Spleen (tissue), 11 donors: ENCODE measurements around the gene HBZ. TPM values are rescaled to one million over a fixed set of nuclear protein-coding genes. Genes with fewer than 3 reads are reported as not detected.
A peak's percentile ranks its signal among the peaks of the same experiment; 100 is the strongest.

Experiments used
- DNase-seq: peaks from one replicate; pipeline ENCODE4 v3.0.0-alpha.2; 2020
- H3K27ac ChIP-seq, 8 donors: fragments of 200-600 bp; sonication (generic) in 7 of 8; 1 replicate in 4 of 8; 2 replicates in 4 of 8; pipeline versions ENCODE4 v1.5.0 to v1.8.0; 2016 to 2021; ENCODE audit warnings: inconsistent platforms in 4 of 8, mild to moderate bottlenecking in 4 of 8, moderate library complexity in 1 of 8
- H3K27me3 ChIP-seq, 7 donors: fragments of 200-600 bp; sonication (generic) in 6 of 7; replicated peaks in 1 of 7; 1 replicate in 4 of 7; 2 replicates in 3 of 7; pipeline versions ENCODE4 v1.5.0 to v1.8.0; 2016 to 2021; ENCODE audit warnings: inconsistent platforms in 3 of 7, mild to moderate bottlenecking in 1 of 7
- H3K36me3 ChIP-seq, 6 donors: fragments of 200-600 bp; sonication (generic) in 5 of 6; 1 replicate in 4 of 6; 2 replicates in 2 of 6; pipeline versions ENCODE4 v1.5.0 to v1.8.0; 2016 to 2021; ENCODE audit warnings: inconsistent platforms in 2 of 6
- H3K4me1 ChIP-seq, 6 donors: fragments of 200-600 bp; sonication (generic) in 5 of 6; 1 replicate in 3 of 6; 2 replicates in 3 of 6; pipeline versions ENCODE4 v1.5.0 to v1.8.0; 2016 to 2021; ENCODE audit warnings: inconsistent platforms in 3 of 6
- H3K4me3 ChIP-seq, 8 donors: fragments of 200-600 bp; sonication (generic) in 7 of 8; 1 replicate in 4 of 8; 2 replicates in 4 of 8; pipeline versions ENCODE4 v1.5.0 to v1.8.0; 2016 to 2021; ENCODE audit warnings: inconsistent platforms in 4 of 8, mild to moderate bottlenecking in 4 of 8, moderate library complexity in 2 of 8
- H3K9me3 ChIP-seq, 8 donors: fragments of 200-600 bp; sonication (generic) in 7 of 8; 1 replicate in 4 of 8; 2 replicates in 4 of 8; pipeline versions ENCODE4 v1.5.0 to v1.8.0; 2016 to 2021; ENCODE audit warnings: inconsistent platforms in 4 of 8
- POLR2A ChIP-seq, 3 donors: fragments of 450-650 bp; IDR thresholded peaks; one replicate each; pipeline ENCODE4 v1.5.1; 2017; ENCODE audit warnings: antibody characterized with exemption in 3 of 3, mild to moderate bottlenecking in 1 of 3
- POLR2AphosphoS5 ChIP-seq, 3 donors: sonication (generic); formaldehyde crosslinking; IDR thresholded peaks; one replicate each; pipeline ENCODE4 v1.5.1; 2017; ENCODE audit warnings: antibody characterized with exemption in 3 of 3
- WGBS, 5 donors: extraction: QIAGEN DNeasy Blood & Tissue Kit in 3 of 5; methylation state at CpG; one replicate each; pipeline versions ENCODE4 v1.1.5 to v1.1.7; 2013 to 2018; 5-methylcytosine and 5-hydroxymethylcytosine counted together
- intact Hi-C: fragments of 100-400 bp; cut with DNase I; formaldehyde crosslinking; loops from one replicate; pipeline ENCODE4 v1.15.0; 2023; ENCODE audit warnings: low total_unique reads
- polyA plus RNA-seq, 3 donors: library from polyadenylated mRNA; stranded (reverse); fragments of 200-250 nt; gene quantifications; one replicate each; pipeline ENCODE4 v1.2.1, GENCODE V29; 2013
- total RNA-seq, 7 donors: library from RNA; depleted of rRNA in 3 of 7; stranded (reverse); fragments of >200 nt in 3 of 7; fragmentation: NEBNext Ultra II Directional in 4 of 7; extraction: Animal tissue kit (Norgen Biotek cat#: 25700) in 4 of 7; gene quantifications; one replicate each; pipeline versions ENCODE4 v1.1.0 to v1.2.1, GENCODE V29; 2016 to 2021
- TF ChIP-seq, protein P1 (sequence below), 11 experiments: fragments of 200-600 bp in 7 of 11; fragments of 450-650 bp in 4 of 11; sonication (generic) in 4 of 11; IDR thresholded peaks in 8 of 11; conservative IDR thresholded peaks in 3 of 11; 1 replicate in 7 of 11; 2 replicates in 4 of 11; pipeline versions ENCODE4 v1.4.0 to v1.8.0; 2016 to 2021; ENCODE audit warnings: antibody characterized with exemption in 11 of 11, inconsistent platforms in 4 of 11, mild to moderate bottlenecking in 1 of 11
- donor health status: healthy with polysubstance abuse.
- donor health status: DM: no; HTN: no; CAD: no; lungs with moderate emphysema.
- donor health status: DM: no; HTN: no; CAD: no.
- donor health status: Bipolar disorder and iron deficiency.
- donor health status: healthy.
- donor health status: DM: no; HTN: no; CAD: no.
- donor health status: DM: yes; HTN: yes; CAD: no.

HBZ gene
- total and polyA plus RNA-seq, 10 donors: 0.16 to 1.2 TPM; not detected in 8

DNA sequence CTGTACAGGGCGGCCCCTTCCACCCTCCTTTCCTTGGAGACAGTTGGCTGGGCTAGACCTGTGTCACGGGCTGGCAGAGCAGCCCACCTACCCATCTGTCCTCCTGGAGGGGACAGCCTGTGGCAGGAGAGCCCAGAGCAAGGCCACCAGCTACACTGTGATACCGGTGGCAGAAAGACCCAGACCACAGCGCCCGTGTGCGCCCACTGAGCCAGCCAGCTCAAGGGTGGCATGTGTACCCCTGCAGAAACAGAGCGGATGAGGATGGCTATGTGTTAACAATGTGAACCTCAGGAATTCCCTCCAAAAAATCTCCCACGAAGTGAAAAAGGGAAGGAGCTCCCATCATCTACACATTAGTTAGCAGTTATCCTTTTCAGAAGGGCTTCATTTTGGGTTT lies 34.9 kb downstream of the HBZ start:
- peaks cover 5 to 63% (median 52%) of the 10 kb centered on the region in 6 donors for H3K36me3 ChIP-seq
- WGBS, 5 donors: 95 to 97% (median 97%) methylated on average over 7 to 8 of the region's 8 CpGs
- no peak for TF ChIP-seq POLR2A (IDR thresholded peaks at IDR 0.05)
- TF ChIP-seq, protein P1, sequence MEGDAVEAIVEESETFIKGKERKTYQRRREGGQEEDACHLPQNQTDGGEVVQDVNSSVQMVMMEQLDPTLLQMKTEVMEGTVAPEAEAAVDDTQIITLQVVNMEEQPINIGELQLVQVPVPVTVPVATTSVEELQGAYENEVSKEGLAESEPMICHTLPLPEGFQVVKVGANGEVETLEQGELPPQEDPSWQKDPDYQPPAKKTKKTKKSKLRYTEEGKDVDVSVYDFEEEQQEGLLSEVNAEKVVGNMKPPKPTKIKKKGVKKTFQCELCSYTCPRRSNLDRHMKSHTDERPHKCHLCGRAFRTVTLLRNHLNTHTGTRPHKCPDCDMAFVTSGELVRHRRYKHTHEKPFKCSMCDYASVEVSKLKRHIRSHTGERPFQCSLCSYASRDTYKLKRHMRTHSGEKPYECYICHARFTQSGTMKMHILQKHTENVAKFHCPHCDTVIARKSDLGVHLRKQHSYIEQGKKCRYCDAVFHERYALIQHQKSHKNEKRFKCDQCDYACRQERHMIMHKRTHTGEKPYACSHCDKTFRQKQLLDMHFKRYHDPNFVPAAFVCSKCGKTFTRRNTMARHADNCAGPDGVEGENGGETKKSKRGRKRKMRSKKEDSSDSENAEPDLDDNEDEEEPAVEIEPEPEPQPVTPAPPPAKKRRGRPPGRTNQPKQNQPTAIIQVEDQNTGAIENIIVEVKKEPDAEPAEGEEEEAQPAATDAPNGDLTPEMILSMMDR (IDR thresholded peaks at IDR 0.05 in 8 of 11, conservative IDR thresholded peaks at IDR 0.05 in 3 of 11): no peak
- TF ChIP-seq POLR2AphosphoS5 (IDR thresholded peaks at IDR 0.05): peak in 1 of 3 donors; percentile 42

DNA sequence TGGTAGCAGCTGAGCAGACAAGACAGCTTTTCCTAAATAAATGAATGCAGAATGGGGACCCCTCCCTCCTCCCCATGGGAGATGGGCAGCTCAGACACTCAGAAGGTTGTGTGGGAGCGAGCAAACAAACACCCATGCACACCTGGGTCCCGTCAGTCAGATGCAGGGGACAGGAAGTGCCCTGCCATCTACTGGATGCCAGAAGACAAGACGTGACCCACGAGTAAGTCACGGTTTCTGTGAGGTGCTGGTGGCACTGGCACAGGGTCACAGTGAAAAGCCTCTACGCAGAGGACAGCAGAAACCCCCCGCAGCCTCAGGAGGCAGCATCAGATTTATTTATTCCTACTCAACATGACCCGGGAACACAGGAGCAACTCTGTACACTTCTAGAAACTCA lies 36.2 kb downstream of the HBZ start:
- DNase-seq: no peak
- H3K27ac ChIP-seq: no peak overlapping the region
- no peaks in the 10 kb centered on the region for H3K9me3 ChIP-seq
- H3K4me1 ChIP-seq: no peaks in the 10 kb centered on the region
- TF ChIP-seq POLR2A (IDR thresholded peaks at IDR 0.05) (no peak), POLR2AphosphoS5 (IDR thresholded peaks at IDR 0.05) (no peak)
- TF ChIP-seq, protein P1 (IDR thresholded peaks at IDR 0.05 in 8 of 11, conservative IDR thresholded peaks at IDR 0.05 in 3 of 11): peak in 1 of 11 experiments; percentile 23
- H3K36me3 ChIP-seq: peaks cover 5 to 77% (median 66%) of the 10 kb centered on the region in 6 donors
- 61 to 70% (median 64%) methylated on average over 8 of the region's 8 CpGs for WGBS, 5 donors
- intact Hi-C loops: no loop called here
- no peak overlapping the region for H3K4me3 ChIP-seq
- no peaks in the 10 kb centered on the region for H3K27me3 ChIP-seq

More for the DNA sequence above, 34.9 kb downstream of the HBZ start:
- intact Hi-C loops: no loop called here
- DNase-seq: no peak
- no peaks in the 10 kb centered on the region for H3K4me1 ChIP-seq
- no peak overlapping the region for H3K4me3 ChIP-seq
- no peak overlapping the region for H3K27ac ChIP-seq
- no peaks in the 10 kb centered on the region for H3K9me3 ChIP-seq
- no peaks in the 10 kb centered on the region for H3K27me3 ChIP-seq

DNA sequence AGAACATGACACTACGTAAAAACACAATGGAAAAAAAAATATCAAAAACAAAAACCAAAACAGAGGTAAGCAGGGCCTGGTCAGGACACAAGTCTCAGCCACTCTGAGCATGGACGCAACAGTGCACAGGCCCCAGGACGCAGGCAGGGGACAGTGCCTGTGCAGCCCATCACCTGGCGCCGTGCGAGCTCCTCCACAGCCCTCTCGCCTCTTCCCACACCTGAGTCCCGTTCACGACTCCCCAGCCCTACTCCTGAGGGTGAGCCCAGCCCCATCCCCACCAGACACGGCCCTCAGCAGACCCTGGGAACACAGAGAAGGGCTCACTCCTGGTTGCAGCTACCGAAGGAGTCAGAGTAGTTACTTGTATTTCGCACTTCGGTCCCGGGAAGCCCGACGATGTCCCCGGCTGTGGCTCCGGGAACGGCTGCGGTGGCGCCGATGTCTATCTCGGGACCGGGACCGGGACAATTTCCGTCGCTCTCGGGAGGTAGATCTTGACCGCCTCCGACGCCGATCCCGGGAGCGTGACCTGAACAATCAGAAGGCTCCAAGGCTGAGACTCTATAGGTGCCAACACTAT lies 37.3 kb downstream of the HBZ start:
- Histone ChIP-seq H3K9me3 (no peaks in the 10 kb centered on the region), H3K36me3 (peaks cover 5 to 87% (median 76%) of the 10 kb centered on the region in 6 donors), H3K27ac (no peak overlapping the region), H3K27me3 (no peaks in the 10 kb centered on the region), H3K4me1 (no peaks in the 10 kb centered on the region), H3K4me3 (no peak overlapping the region)
- DNase-seq: no peak
- 94 to 97% (median 97%) methylated on average over 34 of the region's 34 CpGs for WGBS, 5 donors
- TF ChIP-seq, protein P1 (IDR thresholded peaks at IDR 0.05 in 8 of 11, conservative IDR thresholded peaks at IDR 0.05 in 3 of 11): no peak
- TF ChIP-seq POLR2A (IDR thresholded peaks at IDR 0.05): no peak
- TF ChIP-seq POLR2AphosphoS5 (IDR thresholded peaks at IDR 0.05): peak in 1 of 3 donors; percentile 60
- intact Hi-C loops: no loop called here

DNA sequence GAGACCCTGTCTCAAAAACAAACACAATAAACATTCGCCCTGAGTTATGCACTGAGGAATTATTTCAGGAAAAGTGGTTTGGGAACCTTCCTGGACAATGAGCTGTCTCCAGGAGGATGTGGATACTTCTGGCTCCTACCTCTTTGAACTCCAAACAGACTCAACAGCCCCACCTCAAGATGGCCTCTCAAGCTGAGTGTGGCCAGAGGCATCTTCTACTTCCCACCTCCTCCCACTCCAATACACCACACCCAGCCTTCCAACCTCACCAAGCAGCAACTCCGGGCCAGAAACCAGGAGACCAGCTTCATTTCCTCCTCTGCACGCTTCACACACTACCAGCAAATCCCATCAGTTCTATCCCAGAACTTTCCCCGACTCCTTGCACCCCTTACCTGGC lies 39.4 kb downstream of the HBZ start:
- Histone ChIP-seq H3K36me3 (peaks cover 8 to 98% (median 97%) of the 10 kb centered on the region in 6 donors), H3K4me3 (no peak overlapping the region), H3K27me3 (no peaks in the 10 kb centered on the region), H3K9me3 (no peaks in the 10 kb centered on the region), H3K4me1 (no peaks in the 10 kb centered on the region), H3K27ac (no peak overlapping the region)
- intact Hi-C loops: no loop called here
- DNase-seq: no peak
- TF ChIP-seq POLR2A (IDR thresholded peaks at IDR 0.05) (no peak), POLR2AphosphoS5 (IDR thresholded peaks at IDR 0.05) (no peak)
- TF ChIP-seq, protein P1 (IDR thresholded peaks at IDR 0.05 in 8 of 11, conservative IDR thresholded peaks at IDR 0.05 in 3 of 11): no peak
- 90 to 97% (median 95%) methylated on average over 4 of the region's 4 CpGs for WGBS, 5 donors
